ENCODE measurements around the gene ENPP3.
"Not testable (repeated sequence)": the region's sequence is repeated elsewhere in the genome, so short reads cannot be mapped to it uniquely, and the experiment has no call there.

Gene ENPP3

DNA sequence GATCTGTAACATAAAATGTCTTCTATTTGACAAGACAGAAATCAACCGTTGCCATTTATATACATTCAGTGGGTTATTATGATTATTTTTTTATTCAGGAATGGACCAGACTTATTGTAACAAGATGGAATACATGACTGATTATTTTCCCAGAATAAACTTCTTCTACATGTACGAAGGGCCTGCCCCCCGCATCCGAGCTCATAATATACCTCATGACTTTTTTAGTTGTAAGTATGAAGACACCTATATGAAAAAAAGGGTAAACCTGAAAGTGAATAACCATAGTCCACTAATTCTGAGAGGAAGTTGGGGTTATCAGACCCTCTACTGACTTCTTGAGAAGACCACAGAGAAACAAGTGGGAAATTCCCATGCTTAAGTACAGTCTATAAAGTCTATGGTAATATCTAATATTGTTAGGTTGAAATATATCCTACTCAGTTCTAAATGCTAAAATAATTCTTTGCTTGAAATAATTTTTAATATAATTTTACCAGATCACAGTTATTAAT lies 48.2 kb downstream of the ENPP3 start:
- DNase-seq (ENCODE audit: low read depth): no peak

- DNase-seq (ENCODE audit: low read depth): no peak
Measured at GRCh38 chr6:131687022-131687421, 49.9 kb downstream of the ENPP3 start.

DNA sequence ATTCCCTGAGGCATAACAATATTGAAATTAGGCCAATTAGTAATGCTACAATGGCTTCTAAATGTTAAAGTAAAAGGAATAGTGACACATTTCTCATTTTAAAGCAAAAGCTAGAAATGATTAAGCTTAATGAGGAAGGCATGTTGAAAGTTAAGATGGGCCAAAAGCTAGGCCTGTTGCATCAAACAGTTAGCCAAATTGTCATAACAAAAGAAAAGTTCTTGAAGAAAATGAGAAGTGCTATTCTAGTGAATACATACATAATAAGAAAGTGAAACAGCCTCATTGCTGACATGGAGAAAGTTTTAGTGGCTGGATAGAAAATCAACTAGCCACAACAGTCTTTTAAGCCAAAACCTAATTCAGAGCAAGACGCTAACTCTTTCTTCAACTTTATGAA lies 51.2 kb downstream of the ENPP3 start:
- DNase-seq (ENCODE audit: low read depth): no peak

GRCh38 chr6:131692031-131692430 lies 54.9 kb downstream of the ENPP3 start:
- no peak for DNase-seq (ENCODE audit: low read depth)

DNA sequence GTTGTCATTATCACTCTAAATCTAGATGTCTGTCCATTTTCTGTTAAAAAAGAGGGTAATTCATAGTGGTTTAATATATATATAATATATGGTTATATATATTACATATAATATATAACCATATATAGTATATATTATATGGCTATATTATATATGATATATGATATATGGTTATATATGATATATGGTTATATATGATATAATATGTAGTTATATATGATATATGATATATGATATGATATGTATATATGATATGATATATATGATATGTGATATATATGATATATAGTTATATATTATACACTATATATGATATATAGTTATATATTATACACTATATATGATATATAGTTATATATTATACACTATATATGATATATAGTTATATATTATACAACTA lies 55.5 kb downstream of the ENPP3 start:
- DNase-seq (ENCODE audit: low read depth): no peak

- DNase-seq (ENCODE audit: low read depth): no peak
Measured at GRCh38 chr6:131693384-131693783, 56.3 kb downstream of the ENPP3 start.

DNA sequence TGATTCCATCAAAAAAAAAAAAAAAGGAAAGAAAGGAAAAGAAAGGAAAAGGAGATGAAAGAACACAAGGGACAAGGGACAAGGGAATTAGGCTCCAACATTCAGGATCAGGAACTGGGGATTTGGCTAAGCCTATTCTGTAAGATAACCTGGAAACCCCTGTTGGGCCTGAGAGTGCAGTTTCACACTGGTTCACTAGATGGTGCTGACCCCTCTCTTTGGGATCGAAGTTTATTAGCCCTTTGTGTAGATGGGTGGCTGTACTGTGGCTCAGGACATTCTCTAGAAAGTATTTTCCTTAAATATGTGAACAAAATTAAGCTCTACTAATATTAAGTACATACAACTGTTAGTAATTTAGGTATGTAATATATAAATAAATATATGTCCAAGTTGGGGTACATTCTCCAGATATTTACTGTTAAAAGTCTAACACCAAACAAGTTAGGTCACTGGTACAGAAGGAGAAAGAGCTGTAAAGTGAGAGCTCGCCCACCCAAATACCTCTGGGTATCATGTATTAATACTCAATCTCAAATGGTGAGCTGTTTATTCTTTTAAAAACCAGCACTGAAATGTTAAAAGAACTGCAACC lies 57.8 kb downstream of the ENPP3 start:
- no peak for DNase-seq (ENCODE audit: low read depth)

GRCh38 chr6:131696956-131697355 lies 59.9 kb downstream of the ENPP3 start:
- no peak for DNase-seq (ENCODE audit: low read depth)

- DNase-seq (ENCODE audit: low read depth): not testable (repeated sequence)
Measured at GRCh38 chr6:131700851-131701250, 63.7 kb downstream of the ENPP3 start.

DNA sequence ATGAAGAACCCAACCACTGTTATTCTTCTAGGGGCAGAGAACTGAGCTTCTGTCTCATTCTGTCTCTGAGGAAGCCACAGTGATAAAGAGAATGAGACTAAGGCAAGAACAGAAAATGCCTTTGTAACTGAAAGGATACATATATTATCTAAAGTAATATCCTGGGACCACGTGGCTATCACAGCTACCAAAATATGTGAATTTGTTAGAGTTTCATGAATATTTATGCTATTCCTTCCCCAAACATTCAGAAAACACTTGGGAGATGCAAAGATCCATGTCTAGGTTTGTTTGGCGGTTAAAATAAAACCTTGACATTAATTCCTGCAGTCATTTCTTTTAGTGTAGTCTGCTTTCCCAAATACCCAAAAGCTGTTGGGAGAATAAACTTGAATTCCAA lies 66.8 kb downstream of the ENPP3 start:
- not testable (repeated sequence) for DNase-seq (ENCODE audit: low read depth)

- DNase-seq (ENCODE audit: low read depth): not testable (repeated sequence)
Measured at GRCh38 chr6:131710917-131711316, 73.8 kb downstream of the ENPP3 start, which contains the start of gene CTAGE9. Gene CTAGE9, minus strand, starts transcription at chr6:131711017. Its CDS starts 0 bp downstream, at chr6:131711017.

DNA sequence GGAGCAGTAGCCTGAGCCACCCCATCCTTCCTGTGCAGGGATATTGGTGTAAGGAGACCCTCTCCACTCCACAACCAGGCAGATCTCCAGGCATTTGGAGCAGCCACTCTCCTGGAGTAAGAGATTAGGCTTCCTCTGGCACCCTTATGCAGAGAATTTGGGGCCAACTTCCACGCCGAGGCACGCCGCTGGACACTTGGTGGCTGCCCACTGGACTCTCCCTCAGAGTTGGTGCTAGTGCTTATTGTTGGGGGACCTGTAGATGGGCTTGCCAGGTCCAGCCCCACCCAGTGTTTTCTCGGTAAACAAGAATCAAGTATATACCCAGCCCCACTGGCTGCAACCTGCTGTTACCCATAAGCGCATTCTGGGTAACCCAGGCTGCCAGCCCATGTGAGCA lies 78.5 kb downstream of the ENPP3 start:
- DNase-seq (ENCODE audit: low read depth): not testable (repeated sequence)

DNA sequence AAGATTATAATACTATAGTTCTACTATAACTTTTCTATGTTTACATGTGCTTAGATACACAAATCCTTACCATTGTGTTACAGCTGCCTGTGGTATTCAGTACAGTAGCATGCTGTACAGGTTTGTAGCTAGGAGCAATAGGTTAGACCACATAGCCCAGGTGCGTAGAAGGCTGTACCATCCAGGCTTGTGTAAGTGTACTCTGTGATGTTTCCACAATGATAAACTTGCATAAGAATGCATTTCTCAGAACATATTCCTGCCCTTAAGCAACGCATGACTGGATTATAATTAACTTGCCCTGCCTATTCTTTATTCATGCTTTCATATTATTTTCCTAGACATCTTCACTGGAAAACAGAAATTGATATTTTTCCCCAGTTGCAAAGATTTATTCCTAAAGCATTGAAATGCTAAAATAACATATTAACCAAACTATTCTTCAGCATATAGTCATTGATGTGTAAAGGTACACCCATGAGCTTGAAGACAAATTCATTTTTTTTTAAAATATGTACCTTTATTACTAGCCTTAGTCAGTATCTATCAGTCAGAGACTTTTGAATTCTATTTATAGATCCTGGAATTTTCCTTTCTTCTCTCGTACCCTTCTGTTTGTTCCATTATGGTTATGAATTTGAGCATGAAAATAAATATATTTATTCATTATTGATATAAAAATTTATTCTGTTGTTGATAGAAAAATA lies 80.9 kb downstream of the ENPP3 start:
- no peak for DNase-seq (ENCODE audit: low read depth)

- no peak for DNase-seq (ENCODE audit: low read depth)
Measured at GRCh38 chr6:131721161-131721560, 84.1 kb downstream of the ENPP3 start.

- no peak for DNase-seq (ENCODE audit: low read depth)
Measured at GRCh38 chr6:131724114-131724513, 87.0 kb downstream of the ENPP3 start.

GRCh38 chr6:131727467-131727866 lies 90.4 kb downstream of the ENPP3 start:
- DNase-seq (ENCODE audit: low read depth): no peak

DNA sequence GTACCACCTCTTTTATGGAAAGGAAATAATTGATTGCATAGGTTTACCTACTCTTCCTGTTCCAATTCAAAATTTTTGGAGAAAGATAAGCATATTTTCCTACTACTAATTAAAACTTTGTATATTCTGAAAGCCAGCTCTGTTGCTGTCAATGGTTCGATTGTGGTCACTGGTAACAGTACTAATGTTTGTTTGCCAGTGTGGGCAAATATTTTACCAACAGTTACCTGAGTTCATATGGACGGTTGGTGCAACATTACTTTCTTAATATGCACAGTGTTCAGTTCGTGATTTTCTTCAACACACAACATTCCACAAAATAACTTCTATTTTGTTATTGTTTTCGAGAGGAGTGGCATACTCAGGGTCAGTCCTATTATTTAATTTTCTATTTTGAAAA lies 90.8 kb downstream of the ENPP3 start:
- no peak for DNase-seq (ENCODE audit: low read depth)

DNA sequence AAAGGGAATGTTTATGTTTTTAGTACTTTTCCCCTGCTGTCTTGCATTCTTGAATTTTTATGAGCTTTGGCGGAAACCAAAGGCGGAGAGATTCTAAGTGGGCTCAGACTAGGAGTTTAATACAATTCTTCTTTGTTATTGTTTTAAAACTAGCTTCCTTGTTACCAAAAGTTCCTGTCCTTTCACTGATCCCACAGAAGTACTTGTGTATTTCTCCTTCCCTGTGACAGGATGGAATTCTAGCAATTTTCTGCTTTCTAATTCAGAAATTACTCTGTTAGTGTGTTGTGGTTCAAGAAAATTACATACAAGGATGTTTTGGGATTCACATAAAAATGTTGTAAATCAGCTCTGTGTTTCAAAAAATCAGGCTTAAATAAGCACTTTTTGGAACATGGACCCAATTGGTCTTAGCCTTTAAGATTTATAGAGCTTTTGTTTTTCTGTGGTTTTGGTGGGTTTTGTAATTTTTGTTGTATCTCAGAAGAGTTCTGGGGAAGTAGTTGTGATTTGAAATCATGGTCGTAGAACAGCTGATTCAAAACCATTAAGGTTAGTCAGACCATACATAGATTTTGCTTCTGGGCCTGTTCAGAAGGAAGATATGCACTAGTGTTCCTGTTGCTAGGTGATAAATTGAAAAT lies 91.3 kb downstream of the ENPP3 start:
- DNase-seq (ENCODE audit: low read depth): no peak

- no peak for DNase-seq (ENCODE audit: low read depth)
Measured at GRCh38 chr6:131729550-131729949, 92.4 kb downstream of the ENPP3 start.

DNA sequence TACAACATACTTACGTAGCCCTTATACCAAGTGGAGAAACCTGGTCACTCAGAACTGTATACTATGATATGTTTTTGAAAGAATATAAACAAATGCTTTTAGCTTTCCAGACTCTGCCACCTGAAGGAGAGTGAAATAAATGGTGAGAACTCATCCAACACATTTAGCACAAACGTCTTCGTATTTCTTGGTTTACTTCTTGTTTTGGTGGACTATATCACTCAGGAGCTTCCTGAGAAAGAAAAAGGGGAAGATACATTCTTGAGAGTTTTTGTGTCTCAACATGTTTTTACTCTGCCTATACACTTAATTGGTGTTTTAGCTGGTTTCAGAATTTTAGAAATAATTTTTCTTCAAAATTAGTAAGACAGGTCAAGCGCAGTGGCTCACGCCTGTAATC lies 93.2 kb downstream of the ENPP3 start:
- no peak for DNase-seq (ENCODE audit: low read depth)

GRCh38 chr6:131731224-131731623 lies 94.1 kb downstream of the ENPP3 start:
- DNase-seq (ENCODE audit: low read depth): no peak

DNA sequence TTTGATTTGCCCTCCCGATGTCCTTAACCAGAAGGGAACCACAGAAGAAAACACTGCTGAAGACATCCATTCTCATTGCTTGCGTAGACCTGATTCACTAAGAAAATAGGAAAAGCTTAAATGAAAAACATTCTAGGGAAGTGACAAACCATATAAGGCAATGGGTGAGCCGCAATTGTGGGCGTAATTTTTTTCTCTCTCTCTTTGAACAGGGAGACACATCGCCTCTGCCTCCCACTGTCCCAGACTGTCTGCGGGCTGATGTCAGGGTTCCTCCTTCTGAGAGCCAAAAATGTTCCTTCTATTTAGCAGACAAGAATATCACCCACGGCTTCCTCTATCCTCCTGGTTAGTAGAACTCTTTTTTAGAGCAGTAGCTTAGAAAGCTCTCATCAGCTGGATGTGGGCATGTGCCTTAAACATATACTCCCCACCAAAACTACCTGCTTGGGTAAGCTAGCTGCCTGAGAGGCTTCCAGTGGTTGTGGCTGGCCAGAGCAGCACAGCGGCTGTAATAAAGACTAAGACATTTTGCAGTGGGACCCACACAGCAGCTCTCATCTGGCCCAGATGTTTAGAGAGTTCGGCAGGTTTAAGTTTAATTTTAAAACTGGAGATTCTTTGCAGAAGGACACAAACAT lies 96.4 kb downstream of the ENPP3 start:
- DNase-seq (ENCODE audit: low read depth): no peak
